AG09319 (cell line): ENCODE results near the gene DUSP28.

Source experiments
- DNase-seq: peaks from one replicate; pipeline ENCODE4 v3.0.0-alpha.2; 2010; ENCODE audit warnings: low read depth; ENCODE audit errors: extremely low read depth
- TF ChIP-seq, protein P1 (sequence below): IDR thresholded peaks from 2 replicates; pipeline ENCODE4 v1.5.1; 2011; ENCODE audit warnings: low read depth, mild to moderate bottlenecking, inconsistent platforms, low read length, moderate library complexity

DUSP28 gene

GRCh38 chr2:240539906-240540305 lies 20.3 kb upstream of the DUSP28 start:
- TF ChIP-seq, protein P1, sequence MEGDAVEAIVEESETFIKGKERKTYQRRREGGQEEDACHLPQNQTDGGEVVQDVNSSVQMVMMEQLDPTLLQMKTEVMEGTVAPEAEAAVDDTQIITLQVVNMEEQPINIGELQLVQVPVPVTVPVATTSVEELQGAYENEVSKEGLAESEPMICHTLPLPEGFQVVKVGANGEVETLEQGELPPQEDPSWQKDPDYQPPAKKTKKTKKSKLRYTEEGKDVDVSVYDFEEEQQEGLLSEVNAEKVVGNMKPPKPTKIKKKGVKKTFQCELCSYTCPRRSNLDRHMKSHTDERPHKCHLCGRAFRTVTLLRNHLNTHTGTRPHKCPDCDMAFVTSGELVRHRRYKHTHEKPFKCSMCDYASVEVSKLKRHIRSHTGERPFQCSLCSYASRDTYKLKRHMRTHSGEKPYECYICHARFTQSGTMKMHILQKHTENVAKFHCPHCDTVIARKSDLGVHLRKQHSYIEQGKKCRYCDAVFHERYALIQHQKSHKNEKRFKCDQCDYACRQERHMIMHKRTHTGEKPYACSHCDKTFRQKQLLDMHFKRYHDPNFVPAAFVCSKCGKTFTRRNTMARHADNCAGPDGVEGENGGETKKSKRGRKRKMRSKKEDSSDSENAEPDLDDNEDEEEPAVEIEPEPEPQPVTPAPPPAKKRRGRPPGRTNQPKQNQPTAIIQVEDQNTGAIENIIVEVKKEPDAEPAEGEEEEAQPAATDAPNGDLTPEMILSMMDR, result no peak
- DNase-seq, result no peak

GRCh38 chr2:240551288-240551687 lies 8.9 kb upstream of the DUSP28 start:
- TF ChIP-seq, protein P1, result no peak
- no peak for DNase-seq

DNA sequence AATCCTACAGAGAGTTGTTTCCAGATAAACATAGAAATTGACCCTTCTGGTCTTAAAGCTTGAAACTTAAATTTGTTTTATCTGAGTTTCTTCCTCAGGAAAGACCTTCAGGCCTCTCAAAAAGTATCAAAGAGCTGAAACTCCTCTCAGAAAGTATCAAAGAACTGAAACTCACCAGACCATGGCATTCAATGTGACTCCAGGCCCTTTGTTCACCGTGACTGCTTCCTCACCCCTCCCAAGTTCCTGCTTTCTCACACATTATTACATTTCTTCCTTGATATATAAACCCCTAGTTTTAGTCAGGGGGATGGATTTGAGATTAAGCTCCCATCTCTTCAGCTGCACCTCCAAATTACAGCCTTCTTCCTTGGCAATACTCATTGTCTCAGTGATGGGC lies 8.3 kb upstream of the DUSP28 start:
- no peak for DNase-seq
- TF ChIP-seq, protein P1, result no peak

DNA sequence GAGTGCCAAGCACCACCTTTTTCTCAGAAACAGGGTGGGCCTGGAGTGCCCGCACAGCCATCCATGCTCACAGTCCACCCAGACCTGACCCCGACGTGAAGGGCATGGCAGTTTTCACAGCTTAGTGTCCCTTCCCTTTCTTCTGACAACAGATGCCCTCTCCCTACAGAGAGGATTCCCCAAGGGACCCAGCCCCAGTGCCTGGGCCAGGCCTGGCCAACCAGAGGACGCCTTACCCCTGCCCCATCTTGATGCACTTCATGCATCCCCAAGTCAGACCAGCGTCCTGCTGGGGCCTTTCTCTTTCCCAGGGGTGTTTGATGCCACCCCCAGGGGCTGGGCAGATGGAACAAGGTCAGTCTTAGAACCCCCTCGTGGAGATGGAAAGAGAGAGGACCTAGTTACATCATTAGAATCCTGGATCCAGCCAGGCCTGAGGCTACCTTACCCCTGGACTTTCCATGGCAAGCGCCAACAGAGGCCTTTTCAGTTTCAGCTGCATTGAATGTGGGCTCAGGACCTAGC lies 6.1 kb upstream of the DUSP28 start:
- TF ChIP-seq, protein P1, result no peak
- DNase-seq, result no peak

DNA sequence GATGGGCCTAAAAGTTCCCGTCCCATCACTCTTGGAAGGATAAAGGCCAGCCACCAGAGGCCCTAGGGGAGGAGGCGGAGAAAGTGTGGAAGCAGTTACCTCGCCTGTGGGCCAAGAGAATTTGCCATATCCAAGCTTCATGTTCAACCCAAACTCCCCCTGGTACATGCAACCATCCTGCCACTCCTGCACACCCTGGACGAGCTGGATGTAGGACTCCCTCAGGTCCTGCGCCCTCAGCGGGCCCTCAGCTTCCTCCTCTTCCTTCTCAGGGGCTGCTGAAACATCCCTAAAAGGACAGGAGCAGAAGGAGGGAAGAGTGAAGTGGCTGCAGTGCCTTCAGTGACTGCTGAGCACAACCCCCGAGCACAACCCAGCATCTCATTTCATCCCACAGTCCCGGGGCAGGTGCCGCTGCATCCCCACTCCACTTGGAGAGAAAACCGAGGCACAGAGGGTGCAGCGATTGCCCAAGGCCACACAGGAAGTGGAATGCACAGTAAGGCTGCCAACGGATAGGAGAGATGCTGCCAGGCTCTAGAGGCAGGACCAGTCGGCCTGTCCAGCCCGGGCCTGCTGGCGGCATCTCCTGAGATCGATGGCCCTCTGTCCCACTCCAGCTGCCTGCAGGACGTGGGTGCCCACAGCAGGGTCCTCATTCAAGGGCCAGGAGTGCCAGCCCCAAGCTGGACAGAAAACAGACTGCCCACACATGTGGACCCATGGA lies 5.2 kb upstream of the DUSP28 start:
- no peak for DNase-seq

GRCh38 chr2:240555541-240556250 lies 4.5 kb upstream of the DUSP28 start:
- no peak for DNase-seq

More for the DNA sequence above, 5.2 kb upstream of the DUSP28 start:
- TF ChIP-seq, protein P1, result no peak

More at GRCh38 chr2:240555541-240556250, 4.5 kb upstream of the DUSP28 start:
- TF ChIP-seq, protein P1, result no peak
